Skeletal muscle satellite cell (primary cell): ENCODE data around the gene RPL10A.
"Not testable (repeated sequence)": the region's sequence is repeated elsewhere in the genome, so short reads cannot be mapped to it uniquely, and the experiment has no call there.

Experiments
- H3K27me3 ChIP-seq: 2 replicates; pipeline ENCODE4 v1.7.0; 2013; ENCODE audit warnings: low read length; ENCODE audit not compliant: control insufficient read depth, insufficient read depth
- H3K36me3 ChIP-seq: 2 replicates; pipeline ENCODE4 v1.7.0; 2013; ENCODE audit warnings: mild to moderate bottlenecking, control low read depth, low read length; ENCODE audit not compliant: insufficient read depth
- H3K4me1 ChIP-seq: 2 replicates; pipeline ENCODE4 v1.7.0; 2013; ENCODE audit warnings: low read length; ENCODE audit not compliant: control insufficient read depth, insufficient read depth
- H3K4me2 ChIP-seq: 2 replicates; pipeline ENCODE4 v1.7.0; 2013; ENCODE audit warnings: mild to moderate bottlenecking, low read length
- H3K4me3 ChIP-seq: 2 replicates; pipeline ENCODE4 v1.7.0; 2013; ENCODE audit warnings: low read length
- H3K9ac ChIP-seq: 2 replicates; pipeline ENCODE4 v1.7.0; 2013; ENCODE audit warnings: mild to moderate bottlenecking, low read depth, low read length, moderate library complexity
- H3K9me3 ChIP-seq: replicated peaks from 2 replicates; pipeline ENCODE4 v1.7.0; 2013; ENCODE audit warnings: mild to moderate bottlenecking, control low read depth, low read length

The RPL10A gene

DNA sequence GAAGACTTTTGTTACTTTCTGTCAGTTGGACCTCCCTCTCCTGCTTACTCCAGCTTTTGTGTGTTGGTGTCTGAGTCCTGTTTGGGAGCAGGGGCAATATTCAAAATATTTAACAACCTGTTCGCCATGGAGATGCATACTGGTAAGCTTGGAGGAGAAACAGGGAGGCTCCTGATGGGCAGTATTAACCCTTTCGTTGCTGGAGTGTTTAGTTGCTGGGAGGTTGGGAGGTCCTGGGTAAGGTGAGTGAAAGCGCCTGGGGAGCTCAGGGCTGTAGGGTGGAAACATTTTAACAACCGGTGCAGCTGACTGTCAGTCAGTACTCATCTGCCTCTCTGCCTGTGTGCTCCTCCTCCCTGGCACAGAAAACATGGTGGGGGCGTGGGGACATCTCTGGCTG, 40.3 kb downstream of the RPL10A start:
- no peaks in the 10 kb centered on the region for H3K9me3 ChIP-seq
- no peak overlapping the region for H3K4me3 ChIP-seq
- H3K27me3 ChIP-seq, result peaks cover 40% of the 10 kb centered on the region
- H3K4me1 ChIP-seq, result peaks cover 3% of the 10 kb centered on the region
- no peak overlapping the region for H3K9ac ChIP-seq
- no peak overlapping the region for H3K4me2 ChIP-seq
- H3K36me3 ChIP-seq, result no peaks in the 10 kb centered on the region

DNA sequence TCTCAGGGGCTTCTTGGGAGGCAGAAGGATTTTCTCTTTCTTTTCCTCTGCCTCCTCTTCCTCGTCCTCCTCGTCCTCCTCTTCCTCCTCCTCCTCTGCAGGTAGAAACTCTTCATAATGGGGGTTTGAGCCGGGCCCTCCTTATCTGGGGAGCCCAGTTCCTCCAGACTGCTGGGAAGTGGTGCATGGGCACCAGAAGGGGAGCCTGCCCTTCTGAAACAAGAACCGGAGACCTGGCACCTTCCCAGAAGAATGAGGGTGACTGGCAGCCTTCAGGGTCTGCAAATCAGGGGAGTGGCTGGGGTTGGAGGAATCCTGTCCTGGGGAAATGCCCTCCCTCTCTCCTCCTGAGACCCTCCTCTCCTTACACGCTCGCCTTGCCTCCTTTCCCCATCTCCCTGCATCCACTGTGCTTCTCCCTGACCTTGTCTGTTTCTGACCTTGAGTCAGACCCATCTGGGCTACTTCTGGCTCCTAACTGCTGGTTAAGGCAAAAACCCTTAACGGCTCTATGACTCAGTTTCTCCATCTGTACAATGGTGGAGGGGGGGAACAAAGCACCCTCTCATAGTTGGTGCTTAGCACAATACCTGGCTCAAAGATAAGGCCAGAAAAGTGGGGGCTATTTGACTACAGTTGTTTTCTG, 42.8 kb downstream of the RPL10A start:
- peaks cover 3% of the 10 kb centered on the region for H3K4me1 ChIP-seq
- H3K4me2 ChIP-seq, result no peak overlapping the region
- H3K36me3 ChIP-seq, result no peaks in the 10 kb centered on the region
- no peak overlapping the region for H3K4me3 ChIP-seq
- no peak overlapping the region for H3K9ac ChIP-seq
- H3K9me3 ChIP-seq, result no peaks in the 10 kb centered on the region
- H3K27me3 ChIP-seq, result peaks cover 43% of the 10 kb centered on the region

DNA sequence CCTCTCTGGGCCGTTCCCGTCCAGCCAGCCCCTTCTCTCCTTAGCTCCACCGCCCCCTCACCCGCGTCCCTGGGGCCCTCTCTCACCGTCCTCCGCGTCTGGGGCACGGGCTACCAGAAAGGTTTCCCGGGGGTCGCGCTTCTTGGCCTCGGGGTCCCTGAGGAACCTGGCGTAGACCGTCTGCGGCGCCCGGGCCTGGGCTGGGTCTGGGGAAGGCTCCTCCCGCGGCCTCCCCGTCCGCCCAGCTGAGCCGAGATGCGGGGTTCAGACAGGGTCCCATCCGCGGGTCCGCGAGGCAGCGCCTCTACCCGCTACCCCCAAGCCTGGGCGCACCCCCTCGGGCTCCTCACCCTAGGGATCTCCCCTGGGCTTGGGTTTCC, 43.4 kb downstream of the RPL10A start:
- Histone ChIP-seq H3K4me3 (no peak overlapping the region), H3K27me3 (peaks cover 38% of the 10 kb centered on the region), H3K9ac (no peak overlapping the region)

DNA sequence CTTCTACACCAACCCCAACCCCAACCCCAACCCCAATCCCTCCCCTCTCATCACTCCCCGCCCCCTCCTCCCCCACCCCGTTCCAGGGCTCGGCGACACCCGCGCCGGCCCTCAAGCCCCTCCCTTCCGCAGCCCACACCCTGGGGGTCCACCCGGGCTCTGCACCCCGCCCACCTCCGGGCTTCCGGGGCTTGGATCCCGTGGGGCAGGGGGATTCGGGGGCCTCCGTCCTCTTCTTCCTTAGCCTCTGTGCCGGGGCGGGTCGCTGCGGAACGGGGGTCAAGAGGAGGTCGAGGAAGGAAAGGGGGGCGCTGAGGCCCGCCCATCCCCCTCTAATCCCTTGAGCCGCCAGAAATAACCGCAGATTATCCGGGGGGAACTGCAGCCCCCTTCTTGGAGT, 43.8 kb downstream of the RPL10A start:
- peaks cover 36% of the 10 kb centered on the region for H3K27me3 ChIP-seq
- no peaks in the 10 kb centered on the region for H3K36me3 ChIP-seq
- H3K4me2 ChIP-seq, result no peak overlapping the region
- no peak overlapping the region for H3K4me3 ChIP-seq
- H3K9me3 ChIP-seq, result no peaks in the 10 kb centered on the region
- no peak overlapping the region for H3K9ac ChIP-seq
- peaks cover 3% of the 10 kb centered on the region for H3K4me1 ChIP-seq

More for the DNA sequence above, 43.4 kb downstream of the RPL10A start:
- H3K4me1 ChIP-seq, result peaks cover 3% of the 10 kb centered on the region
- no peaks in the 10 kb centered on the region for H3K9me3 ChIP-seq
- no peaks in the 10 kb centered on the region for H3K36me3 ChIP-seq
- H3K4me2 ChIP-seq, result no peak overlapping the region

DNA sequence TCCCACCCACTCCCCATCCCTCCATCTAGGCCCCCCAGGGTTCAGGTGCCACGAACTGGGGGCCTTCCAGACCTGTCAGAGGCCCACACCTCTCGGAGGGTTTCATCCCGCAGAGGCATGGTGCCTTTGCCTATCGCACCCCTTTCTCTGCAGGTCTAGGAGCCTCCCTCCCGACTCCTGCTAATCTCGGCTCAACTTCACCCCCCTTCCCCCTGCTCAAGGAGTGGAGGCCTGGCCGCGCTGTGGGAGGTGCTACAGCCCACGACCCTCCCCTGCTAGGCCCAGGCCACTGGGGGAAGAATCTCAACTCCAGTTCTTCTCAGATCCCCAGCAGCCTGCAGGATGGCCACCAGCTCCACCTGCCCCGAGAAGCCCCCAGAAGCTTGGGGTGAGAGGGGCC, 44.5 kb downstream of the RPL10A start, which contains the start of gene TULP1:
Gene TULP1, minus strand, starts transcription at position 157 of the 400 bp plus-strand sequence. Its CDS starts 38 bp downstream, at position 119.
- H3K36me3 ChIP-seq, result no peaks in the 10 kb centered on the region
- no peak within 1 kb of the TSS for H3K4me2 ChIP-seq
- H3K27me3 ChIP-seq, result peaks cover 36% of the 10 kb centered on the region
- no peak within 1 kb of the TSS for H3K4me3 ChIP-seq
- H3K4me1 ChIP-seq, result no peaks in the 10 kb centered on the region
- H3K9ac ChIP-seq, result no peak within 1 kb of the TSS
- H3K9me3 ChIP-seq, result no peaks in the 10 kb centered on the region

DNA sequence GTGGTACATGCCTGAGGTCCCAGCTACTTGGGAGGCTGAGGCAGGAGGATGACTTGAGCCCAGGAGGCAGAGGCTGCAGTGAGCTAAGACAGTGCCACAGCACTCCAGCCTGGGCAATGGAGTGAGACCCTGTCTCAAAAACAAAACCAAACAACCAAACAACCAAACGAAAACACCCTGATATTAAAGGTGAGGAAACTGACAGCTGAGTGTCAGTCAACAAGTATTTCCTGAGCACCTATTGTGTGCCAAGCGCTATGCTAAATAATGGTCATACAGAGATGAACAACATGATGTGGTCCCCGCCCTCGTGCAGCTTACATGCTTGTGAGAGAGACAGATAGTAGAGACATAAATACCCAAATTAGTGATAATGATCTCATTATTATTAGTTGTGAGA, 46.4 kb downstream of the RPL10A start:
- H3K9ac ChIP-seq, result no peak overlapping the region
- peaks cover 27% of the 10 kb centered on the region for H3K27me3 ChIP-seq
- H3K4me2 ChIP-seq, result no peak overlapping the region
- no peaks in the 10 kb centered on the region for H3K9me3 ChIP-seq
- no peak overlapping the region for H3K4me3 ChIP-seq
- no peaks in the 10 kb centered on the region for H3K36me3 ChIP-seq
- no peaks in the 10 kb centered on the region for H3K4me1 ChIP-seq

DNA sequence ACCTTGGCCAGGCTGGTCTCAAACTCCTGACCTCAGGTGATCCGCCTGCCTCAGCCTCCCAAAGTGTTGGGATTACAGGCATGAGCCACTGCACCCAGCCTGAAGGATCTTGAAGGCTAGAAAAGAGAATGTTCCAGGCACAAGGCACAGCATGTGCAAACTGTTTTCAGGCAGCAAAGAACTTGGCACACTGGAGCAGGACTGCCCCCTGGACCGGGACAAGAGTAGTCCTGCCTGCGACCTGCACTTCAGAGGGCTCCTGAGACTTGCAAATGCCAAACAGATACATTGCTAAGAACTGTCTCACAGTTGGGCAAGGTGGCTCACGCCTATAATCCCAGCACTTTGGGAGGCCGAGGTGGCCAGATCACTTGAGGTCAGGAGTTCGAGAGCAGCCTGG, 47.7 kb downstream of the RPL10A start:
- not testable (repeated sequence) for H3K4me3 ChIP-seq, H3K4me2 ChIP-seq, H3K9ac ChIP-seq, H3K4me1 ChIP-seq, H3K36me3 ChIP-seq, H3K9me3 ChIP-seq
- peaks cover 17% of the 10 kb centered on the region for H3K27me3 ChIP-seq

DNA sequence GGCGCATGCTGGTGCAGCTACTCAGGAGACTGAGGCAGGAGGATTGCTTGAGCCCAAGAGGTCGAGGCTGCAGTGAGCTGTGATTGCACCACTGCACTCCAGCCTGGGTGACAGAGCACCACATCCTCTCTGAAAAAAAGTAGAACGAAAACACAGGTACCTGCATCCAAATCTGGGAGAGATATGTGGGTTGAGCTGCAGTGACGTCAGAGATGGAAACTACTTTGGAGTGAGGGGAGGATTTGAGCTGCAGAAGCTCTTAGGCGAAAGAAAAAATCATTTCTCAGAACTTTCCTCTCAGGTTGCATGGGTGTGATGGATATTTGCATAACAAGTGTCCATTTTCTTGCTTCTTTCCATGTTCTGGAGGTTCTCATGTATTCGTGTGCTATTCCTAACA, 48.5 kb downstream of the RPL10A start:
- H3K4me3 ChIP-seq, result no peak overlapping the region
- no peaks in the 10 kb centered on the region for H3K4me1 ChIP-seq
- no peak overlapping the region for H3K9ac ChIP-seq
- H3K36me3 ChIP-seq, result no peaks in the 10 kb centered on the region
- H3K9me3 ChIP-seq, result no peaks in the 10 kb centered on the region
- no peak overlapping the region for H3K4me2 ChIP-seq
- peaks cover 10% of the 10 kb centered on the region for H3K27me3 ChIP-seq

DNA sequence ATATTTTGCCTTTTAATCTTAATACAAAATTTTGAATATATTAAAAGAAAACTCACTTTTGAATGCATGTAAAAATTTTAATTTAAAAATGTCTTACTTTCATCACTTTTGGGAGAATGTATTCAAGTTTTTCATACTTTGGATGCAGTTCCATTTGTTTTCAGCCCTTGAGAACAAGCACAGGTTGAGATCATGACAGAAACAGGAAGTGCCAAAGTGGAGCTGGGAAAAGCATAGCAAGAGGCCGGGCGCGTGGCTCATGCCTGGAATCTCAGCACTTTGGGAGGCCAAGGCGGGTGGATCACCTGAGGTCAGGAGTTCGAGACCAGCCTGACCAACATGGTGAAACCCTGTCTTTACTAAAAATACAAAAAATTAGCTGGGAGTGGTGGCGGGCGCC, 49.8 kb downstream of the RPL10A start:
- not testable (repeated sequence) for H3K4me3 ChIP-seq, H3K9me3 ChIP-seq, H3K9ac ChIP-seq, H3K4me1 ChIP-seq, H3K36me3 ChIP-seq, H3K4me2 ChIP-seq
- H3K27me3 ChIP-seq, result peaks cover 14% of the 10 kb centered on the region

DNA sequence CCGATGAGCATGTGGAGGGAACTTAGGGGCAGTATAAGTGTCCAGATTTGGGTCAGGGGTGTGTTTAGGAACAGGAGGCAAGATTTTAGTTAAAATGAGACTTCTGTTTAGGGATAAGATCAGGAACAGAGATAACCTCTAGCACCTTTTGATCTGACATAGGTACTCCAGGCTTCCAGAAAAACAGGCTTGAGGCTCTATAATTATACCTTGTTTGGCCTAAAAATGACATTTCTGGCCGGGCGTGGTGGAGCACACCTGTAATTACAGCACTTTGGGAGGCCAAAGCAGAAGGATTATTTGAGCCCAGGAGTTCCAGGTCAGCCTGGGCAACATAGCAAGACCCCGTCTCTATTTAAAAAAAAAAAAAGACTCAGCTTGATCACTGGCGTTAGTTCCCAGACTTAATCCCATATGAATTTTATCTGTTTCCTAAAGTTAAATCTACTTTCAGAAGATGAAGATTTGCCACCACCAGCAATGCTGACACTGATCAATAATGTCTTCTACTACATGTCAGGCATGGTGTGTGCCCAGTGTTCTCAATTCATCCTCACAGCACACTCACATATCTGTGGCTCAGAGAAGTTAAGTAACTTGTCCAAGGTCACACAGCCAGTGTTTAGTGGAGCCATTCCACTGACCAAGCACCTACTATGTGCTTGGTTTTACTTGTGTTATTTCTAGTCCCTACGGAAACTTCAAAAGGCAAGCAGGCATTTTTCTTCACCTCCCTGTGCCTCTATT, 50.5 kb downstream of the RPL10A start:
- Histone ChIP-seq H3K4me3 (no peak overlapping the region), H3K4me1 (no peaks in the 10 kb centered on the region), H3K9ac (no peak overlapping the region), H3K27me3 (peaks cover 14% of the 10 kb centered on the region), H3K9me3 (no peaks in the 10 kb centered on the region), H3K36me3 (no peaks in the 10 kb centered on the region), H3K4me2 (no peak overlapping the region)

DNA sequence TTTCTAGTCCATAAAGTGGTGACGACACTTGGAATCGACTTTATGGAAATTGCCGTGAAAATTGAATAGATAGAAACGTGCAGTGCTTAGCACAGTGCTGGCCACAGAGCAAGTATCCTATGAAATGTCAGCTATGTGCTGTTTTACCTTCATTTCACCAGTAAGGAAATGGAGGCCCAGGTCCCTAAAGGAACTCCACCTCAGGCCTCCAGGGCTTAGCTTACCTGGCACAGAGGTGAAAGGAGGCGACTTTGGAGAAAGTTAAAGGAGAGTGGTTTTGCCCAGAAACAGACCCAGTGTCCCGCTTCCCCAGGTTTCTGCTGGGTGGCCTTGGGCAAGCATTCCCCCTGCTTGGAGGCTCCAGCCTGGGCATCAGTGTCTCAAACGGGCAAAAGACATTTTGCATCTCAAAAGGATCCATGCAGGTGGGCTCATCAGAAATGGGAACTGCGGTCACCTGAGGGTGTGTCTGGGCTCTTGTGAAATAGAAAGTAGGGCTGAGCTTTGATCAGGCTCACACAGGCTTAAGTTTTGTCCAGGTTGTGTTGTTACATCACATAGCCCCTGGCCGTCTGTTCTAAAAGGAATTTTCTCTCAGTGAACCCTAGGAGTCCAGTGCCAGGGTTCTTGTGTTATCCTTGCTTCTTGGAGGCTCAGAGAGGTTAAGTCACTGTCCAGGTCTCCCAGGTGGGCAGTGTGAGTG, 51.3 kb downstream of the RPL10A start:
- no peak overlapping the region for H3K4me2 ChIP-seq

More for the DNA sequence above, 51.3 kb downstream of the RPL10A start:
- no peak overlapping the region for H3K9ac ChIP-seq
- H3K36me3 ChIP-seq, result no peaks in the 10 kb centered on the region
- peaks cover 10% of the 10 kb centered on the region for H3K27me3 ChIP-seq
- H3K4me3 ChIP-seq, result no peak overlapping the region
- no peaks in the 10 kb centered on the region for H3K9me3 ChIP-seq
- no peaks in the 10 kb centered on the region for H3K4me1 ChIP-seq
